OCI-LY3 (cell line): ENCODE measurements around the gene LRRC1.

Experiments used
- CTCF ChIP-seq: fragments of 200-600, 300-600 bp; sonication (generic); IDR thresholded peaks from 2 replicates; pipeline ENCODE4 v1.5.1; 2014; ENCODE audit warnings: antibody characterized with exemption, low read length, low read depth
- EZH2phosphoT487 ChIP-seq: fragments of 200-600 bp; shearing (Covaris generic); IDR thresholded peaks from 2 replicates; pipeline ENCODE4 v1.6.1; 2018; ENCODE audit warnings: antibody characterized with exemption, mixed run types, low read depth

GRCh38 chr6:53770780-53771249 lies 24.0 kb upstream of the LRRC1 start:
- TF ChIP-seq EZH2phosphoT487: no peak
- TF ChIP-seq CTCF: no peak
